Activated CD8-positive, alpha-beta memory T cell treated with anti-CD3 and anti-CD28 coated beads for 1 hour (primary cell): ENCODE measurements around the gene MED31.
"Not testable (repeated sequence)": the region's sequence is repeated elsewhere in the genome, so short reads cannot be mapped to it uniquely, and the experiment has no call there.

Source experiments
- DNase-seq, 2 donors: peaks; one replicate each; pipeline ENCODE4 v3.0.0-alpha.2; 2020; ENCODE audit warnings: low read depth in 1 of 2; ENCODE audit errors: extremely low read depth in 1 of 2

MED31 gene

DNA sequence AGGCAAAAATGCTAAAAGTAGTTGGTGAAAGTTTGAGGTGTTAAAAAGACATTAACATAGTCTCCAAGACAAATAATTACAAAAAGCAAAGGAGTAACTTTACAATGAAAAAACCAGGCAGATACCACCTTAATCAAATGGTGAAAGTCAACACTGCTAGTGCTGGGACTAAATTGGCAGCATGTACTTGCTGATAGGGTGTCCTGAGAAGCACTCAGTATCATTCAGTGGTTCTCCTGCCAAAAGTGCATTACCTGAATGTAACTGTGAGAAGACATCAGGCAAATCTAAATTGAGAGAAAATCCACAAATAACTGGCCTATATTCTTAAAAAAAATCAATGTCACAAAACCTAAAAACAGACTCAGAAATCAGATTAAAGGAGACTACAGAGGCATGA, 18.9 kb downstream of the MED31 start:
- no peak for DNase-seq

DNA sequence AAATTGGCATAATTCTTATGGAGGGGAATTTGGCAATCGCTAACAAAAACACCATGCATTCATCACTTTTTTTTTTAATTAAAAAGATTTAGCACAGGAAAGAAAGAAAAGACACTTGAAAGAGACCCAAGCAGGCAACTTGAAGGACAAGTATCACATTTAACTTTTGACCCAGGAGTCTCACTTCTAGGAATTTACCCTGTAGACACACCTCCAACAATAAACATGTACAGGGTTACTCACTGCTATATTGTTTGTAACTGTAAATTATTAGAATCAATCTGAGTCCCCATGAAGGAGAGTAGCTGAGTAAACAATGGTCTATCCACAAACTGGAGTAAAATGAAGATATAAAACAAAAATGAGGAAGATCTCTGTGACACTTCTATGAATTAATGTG, 21.0 kb downstream of the MED31 start:
- no peak for DNase-seq

GRCh38 chr17:6627019-6627418, 24.4 kb downstream of the MED31 start:
- no peak for DNase-seq

DNA sequence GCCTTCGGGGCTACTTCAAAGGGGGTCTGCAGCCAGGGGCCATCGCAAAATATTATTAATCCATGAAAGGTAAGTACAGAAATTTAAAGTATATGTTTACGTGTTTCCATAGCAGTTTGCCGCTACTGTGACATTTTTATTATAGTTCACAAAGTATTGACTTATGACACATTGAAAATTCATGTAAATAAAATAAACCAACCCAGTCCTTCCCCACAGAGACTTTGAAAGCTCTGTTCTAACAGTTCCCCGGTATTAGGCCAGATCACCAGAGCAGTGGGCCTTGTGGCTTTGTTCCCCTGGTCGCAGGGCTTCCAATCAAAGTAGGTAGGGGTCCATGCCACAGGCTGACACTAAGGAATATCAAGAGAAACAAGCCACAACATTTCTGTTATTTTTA, 24.8 kb downstream of the MED31 start:
- no peak for DNase-seq

DNA sequence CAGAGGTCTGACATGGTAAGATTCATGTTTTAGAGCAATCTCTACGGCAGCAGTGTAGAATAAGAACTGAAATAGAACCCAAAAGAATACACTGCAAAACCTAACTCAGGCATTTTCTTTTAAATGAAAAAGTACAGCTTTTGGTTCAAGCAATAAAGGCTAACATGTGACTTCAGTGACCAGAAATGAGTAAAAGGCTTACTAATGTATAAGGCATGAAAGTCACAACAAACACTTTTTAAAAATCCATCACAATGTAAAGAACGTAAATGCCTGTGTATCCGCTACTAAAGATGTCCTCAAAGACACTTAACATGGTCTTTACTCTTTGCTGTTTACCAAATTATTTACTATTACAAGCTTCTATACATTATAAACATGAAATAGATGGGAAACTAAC, 27.5 kb downstream of the MED31 start:
- DNase-seq = no peak

DNA sequence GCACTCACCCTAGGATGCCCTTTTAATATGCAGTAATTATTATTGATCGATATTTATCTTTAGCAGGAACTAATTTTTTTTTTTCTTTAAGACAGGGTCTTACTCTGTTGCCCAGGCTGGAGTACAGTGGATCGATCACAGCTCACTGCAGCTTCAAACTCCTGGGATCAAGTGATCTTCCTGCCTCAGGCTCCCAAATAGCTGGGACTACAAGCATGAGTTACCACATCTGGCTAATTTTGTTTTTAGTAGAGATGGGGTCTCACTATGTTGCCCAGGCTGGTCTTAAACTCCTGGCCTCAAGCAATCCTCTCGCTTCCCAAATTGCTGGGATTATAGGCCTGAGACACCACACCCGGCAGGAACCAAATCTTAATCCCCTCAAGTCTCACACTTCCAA, 40.2 kb downstream of the MED31 start:
- DNase-seq = no peak

GRCh38 chr17:6610011-6610410, 41.4 kb downstream of the MED31 start:
- no peak for DNase-seq

GRCh38 chr17:6608321-6608720, 43.1 kb downstream of the MED31 start:
- no peak for DNase-seq

DNA sequence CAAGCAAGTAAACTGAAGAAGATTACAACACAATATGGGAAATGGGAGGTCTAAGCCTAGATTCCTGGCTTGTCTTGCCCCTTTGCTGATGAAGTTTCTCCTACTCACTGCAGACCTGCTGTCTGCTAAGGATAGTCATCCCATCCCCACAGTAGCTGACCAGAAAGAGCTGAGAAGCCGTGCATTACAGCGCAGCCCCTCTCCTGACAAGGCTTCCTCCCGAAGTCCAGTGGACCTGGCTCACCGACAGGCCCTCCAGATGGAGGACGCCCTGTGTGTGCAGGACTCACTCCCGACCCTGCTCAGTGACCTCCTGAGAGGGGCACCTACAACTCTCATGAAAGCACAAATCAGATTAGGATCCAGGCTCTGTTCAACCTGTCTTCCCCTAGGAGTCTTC, 46.3 kb downstream of the MED31 start:
- no peak for DNase-seq

DNA sequence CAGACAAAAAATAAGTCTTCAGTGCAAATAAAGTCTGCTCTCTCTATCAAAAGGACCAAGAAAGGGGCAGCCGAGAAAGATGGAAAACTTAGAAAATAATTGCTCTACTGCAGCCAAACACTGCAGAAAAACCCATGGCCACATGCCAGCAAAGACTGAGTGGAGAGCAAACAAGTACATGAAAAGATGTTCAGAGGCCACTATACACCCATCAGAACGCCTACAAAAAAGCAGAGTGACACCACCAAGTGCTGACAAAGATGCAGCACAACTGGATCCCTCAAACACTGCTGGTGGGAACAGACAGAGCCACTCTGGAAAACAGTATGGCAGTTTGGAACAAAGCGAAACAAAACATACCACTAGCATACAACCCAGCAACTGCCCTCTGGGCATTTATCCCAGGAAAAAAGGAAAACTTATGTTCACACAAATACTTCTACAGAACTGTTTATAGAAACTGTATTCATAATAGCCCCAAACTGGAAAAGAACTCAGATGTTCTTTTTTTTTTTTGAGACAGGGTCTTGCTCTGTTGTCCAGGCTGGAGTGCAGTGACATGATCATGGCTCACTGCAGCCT, 47.6 kb downstream of the MED31 start:
- no peak for DNase-seq

GRCh38 chr17:6602141-6602540, 49.3 kb downstream of the MED31 start:
- no peak for DNase-seq

- no peak for DNase-seq
These were observed 52.0 kb downstream of the MED31 start for GRCh38 chr17:6599364-6599763.

- DNase-seq = no peak
These were observed 53.7 kb downstream of the MED31 start for GRCh38 chr17:6597727-6598126.

DNA sequence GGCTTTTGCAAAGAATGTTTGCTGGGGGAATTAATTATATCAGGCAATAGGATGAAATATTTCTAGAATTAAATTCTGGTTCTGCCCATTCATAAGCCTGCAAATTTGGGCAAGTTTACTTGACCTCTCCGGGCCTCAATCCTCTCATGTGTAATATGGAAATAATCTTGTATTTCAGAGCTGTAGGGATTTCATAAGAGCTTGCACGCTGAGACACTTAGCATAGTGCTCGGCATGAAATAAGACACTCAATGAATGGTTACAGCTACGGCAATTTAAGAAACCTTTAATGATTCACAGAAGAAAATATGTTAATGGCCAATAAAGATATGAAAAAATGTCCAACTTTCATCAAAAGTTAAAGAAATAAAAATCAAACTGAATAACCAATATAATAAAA, 54.5 kb downstream of the MED31 start:
- no peak for DNase-seq

GRCh38 chr17:6596511-6596910, 54.9 kb downstream of the MED31 start:
- DNase-seq = no peak

GRCh38 chr17:6596081-6596480, 55.3 kb downstream of the MED31 start:
- no peak for DNase-seq

DNA sequence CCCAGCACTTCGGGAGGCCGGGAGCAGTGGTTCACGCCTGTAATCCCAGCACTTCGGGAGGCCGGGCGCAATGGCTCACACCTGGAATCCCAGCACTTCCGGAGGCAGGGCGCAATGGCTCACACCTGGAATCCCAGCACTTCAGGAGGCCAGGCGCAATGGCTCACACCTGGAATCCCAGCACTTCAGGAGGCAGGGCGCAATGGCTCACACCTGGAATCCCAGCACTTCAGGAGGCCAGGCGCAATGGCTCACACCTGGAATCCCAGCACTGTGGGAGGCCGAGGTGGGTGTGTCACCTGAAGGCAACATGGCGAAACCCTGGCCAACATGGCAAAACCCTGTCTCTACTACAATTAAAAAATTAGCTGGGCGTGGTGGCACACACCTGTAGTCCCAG, 58.0 kb downstream of the MED31 start:
- not testable (repeated sequence) for DNase-seq
